Measurements from ENCODE around the gene TFAP2A.

TFAP2A gene

GRCh38 chr6:10425975-10426780 lies 11.3 kb upstream of the TFAP2A start:
- peak; percentile 47 for DNase-seq (ENCODE audit: low read depth)

DNA sequence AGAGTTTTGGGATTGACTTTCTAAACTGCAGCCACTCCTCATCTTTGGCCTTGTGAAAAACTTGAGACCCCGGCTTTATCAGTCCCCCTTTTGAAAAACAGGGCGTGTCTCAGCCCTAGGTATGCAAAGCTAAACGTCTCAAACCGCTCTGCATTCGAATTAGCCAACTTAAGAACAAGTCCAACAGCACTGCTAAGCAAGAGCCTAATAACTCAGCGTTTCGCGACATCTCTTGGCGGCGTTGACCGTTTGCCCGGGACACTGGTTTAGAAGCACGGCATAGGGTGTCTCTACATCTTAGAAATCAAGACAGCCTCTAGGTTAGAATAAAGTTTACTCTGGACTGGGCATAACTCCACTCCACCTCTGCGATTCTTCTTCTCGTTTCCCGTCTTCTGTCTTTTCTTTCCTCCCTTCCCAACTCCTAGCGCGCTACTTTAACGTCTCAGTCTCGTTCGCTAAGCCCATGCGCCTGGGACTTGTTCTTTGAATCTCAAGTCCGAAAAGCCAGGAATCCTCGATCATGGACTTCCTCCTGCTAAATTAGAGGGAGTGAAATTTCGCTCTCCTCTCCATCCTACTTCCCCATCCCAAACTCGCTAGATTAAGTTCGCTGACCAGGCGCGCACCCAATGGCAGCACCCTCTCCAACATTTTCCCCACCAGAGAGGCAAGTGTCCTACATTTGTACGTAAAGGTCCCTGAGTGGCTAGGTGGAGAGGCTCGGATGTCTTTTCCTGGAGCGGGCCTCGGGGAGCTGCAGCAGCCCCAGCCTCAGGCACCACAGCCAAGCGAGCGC lies 10.5 kb upstream of the TFAP2A start:
- peak; percentile 34 for DNase-seq (ENCODE audit: low read depth)

- no peak for DNase-seq (ENCODE audit: low read depth)
These were observed 9.2 kb upstream of the TFAP2A start for GRCh38 chr6:10424040-10424439.

- no peak for DNase-seq (ENCODE audit: low read depth)
These were observed 7.8 kb upstream of the TFAP2A start for GRCh38 chr6:10422737-10423034.

- DNase-seq (ENCODE audit: low read depth): no peak
These were observed 7.3 kb upstream of the TFAP2A start for GRCh38 chr6:10421921-10422736.

- no peak for DNase-seq (ENCODE audit: low read depth)
These were observed 6.5 kb upstream of the TFAP2A start for GRCh38 chr6:10421158-10421920.

- DNase-seq (ENCODE audit: low read depth): no peak
These were observed 5.8 kb upstream of the TFAP2A start for GRCh38 chr6:10420546-10421157.

GRCh38 chr6:10419749-10420545 lies 5.1 kb upstream of the TFAP2A start:
- DNase-seq (ENCODE audit: low read depth): no peak

DNA sequence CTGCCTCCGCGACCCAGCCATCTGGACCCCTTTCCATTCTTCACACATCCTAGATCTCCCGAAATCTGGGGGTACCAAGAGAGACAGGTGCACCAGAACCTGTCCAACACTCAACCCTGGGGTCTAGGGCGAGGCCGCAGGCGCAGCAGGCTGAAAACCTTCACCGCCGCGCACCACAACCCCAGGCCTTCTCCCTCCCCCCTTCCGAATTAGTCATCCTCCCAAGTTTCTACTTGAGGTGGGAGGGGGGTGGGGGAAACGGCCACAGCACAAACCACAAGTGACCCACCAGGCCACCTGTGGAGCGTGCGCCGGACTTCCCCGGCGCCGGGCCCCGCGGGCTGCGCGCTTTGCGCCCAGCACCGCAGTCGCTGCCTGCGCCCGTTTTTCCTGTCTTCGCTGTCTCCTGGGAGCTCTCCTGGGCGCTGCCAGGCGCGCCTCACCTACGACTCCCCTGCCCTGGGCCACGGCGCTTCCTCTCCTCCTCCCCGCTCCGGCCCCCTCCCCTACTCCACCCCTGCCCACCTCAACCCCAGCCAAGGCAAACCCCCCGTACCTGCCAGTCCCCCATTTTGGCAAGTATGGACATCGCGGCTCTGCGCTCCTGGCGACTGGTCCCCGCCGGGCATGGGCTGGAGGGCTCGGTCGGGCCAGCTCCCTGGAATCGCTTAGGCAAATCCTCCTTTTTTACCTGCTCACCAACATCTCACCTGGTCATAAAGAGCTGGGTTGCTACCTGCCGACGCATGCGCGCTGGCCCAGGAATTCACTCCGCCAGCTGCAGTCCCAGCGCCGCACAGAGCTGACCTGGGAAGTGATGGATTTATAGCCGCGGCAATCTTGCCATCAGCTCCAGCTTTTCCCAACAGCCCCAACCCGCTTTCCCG lies 4.2 kb upstream of the TFAP2A start:
- DNase-seq (ENCODE audit: low read depth): peak; percentile 53

- no peak for DNase-seq (ENCODE audit: low read depth)
These were observed 3.5 kb upstream of the TFAP2A start for GRCh38 chr6:10418361-10418861.

- no peak for DNase-seq (ENCODE audit: low read depth)
These were observed 2.8 kb upstream of the TFAP2A start for GRCh38 chr6:10417681-10418104.

- no peak for DNase-seq (ENCODE audit: low read depth)
These were observed 2.2 kb upstream of the TFAP2A start for GRCh38 chr6:10416863-10417641.

- DNase-seq (ENCODE audit: low read depth): no peak
These were observed 1.6 kb upstream of the TFAP2A start for GRCh38 chr6:10416516-10416862.

- no peak for DNase-seq (ENCODE audit: low read depth)
These were observed 975 bp upstream of the TFAP2A start for GRCh38 chr6:10415617-10416480.

- DNase-seq (ENCODE audit: low read depth): peak; percentile 66
These were observed 780 bp downstream of the TFAP2A start for GRCh38 chr6:10413850-10414738.

- peak; percentile 51 for DNase-seq (ENCODE audit: low read depth)
These were observed 1.5 kb downstream of the TFAP2A start for GRCh38 chr6:10413262-10413849.

All from iris pigment epithelial cell (primary cell).